GM12892 (cell line): ENCODE data around the gene CEP41. TPM values are rescaled to one million over a fixed set of nuclear protein-coding genes. Genes with fewer than 3 reads are reported as not detected.

Source experiments
- DNase-seq: peaks from one replicate; pipeline ENCODE4 v3.0.0; 2011; ENCODE audit not compliant: insufficient read length
- FAIRE-seq: peaks from 2 replicates; lab custom pipeline; 2011; peaks lifted over from hg19 to GRCh38; lab: Jason Lieb, UNC
- POLR2A ChIP-seq: IDR thresholded peaks from 2 replicates; pipeline ENCODE4 v1.6.1; 2011; ENCODE audit warnings: low read depth, low read length, control low read depth
- POLR2AphosphoS5 ChIP-seq: IDR thresholded peaks from 2 replicates; pipeline ENCODE4 v1.6.1; 2011; ENCODE audit warnings: low read depth, low read length, control low read depth
- TAF1 ChIP-seq: IDR thresholded peaks from 2 replicates; pipeline ENCODE4 v1.6.1; 2011; ENCODE audit warnings: low read depth, mild to moderate bottlenecking, control low read depth, low read length, borderline replicate concordance
- polyA plus RNA-seq: library from polyadenylated mRNA; unstranded; fragments of >200 nt; gene quantifications from one replicate; pipeline ENCODE4 v1.2.1, GENCODE V29; 2012; ENCODE audit warnings: missing spikeins, inconsistent platforms; ENCODE audit not compliant: missing spikeins

CEP41 gene
- 13.3 TPM for polyA plus RNA-seq

GRCh38 chr7:130440527-130441365 is at the start of gene CEP41:
Gene CEP41, minus strand, starts transcription at chr7:130441016. Its CDS starts 50 bp downstream, at chr7:130440966.
- TF ChIP-seq POLR2A, result peak; percentile 54; the same call in 1 of the 2 replicates
- TF ChIP-seq TAF1, result no peak
- TF ChIP-seq POLR2AphosphoS5, result peak; percentile 39; the same call in 1 of the 2 replicates
- FAIRE-seq, result peak; percentile 94
- DNase-seq, result peak; percentile 93

DNA sequence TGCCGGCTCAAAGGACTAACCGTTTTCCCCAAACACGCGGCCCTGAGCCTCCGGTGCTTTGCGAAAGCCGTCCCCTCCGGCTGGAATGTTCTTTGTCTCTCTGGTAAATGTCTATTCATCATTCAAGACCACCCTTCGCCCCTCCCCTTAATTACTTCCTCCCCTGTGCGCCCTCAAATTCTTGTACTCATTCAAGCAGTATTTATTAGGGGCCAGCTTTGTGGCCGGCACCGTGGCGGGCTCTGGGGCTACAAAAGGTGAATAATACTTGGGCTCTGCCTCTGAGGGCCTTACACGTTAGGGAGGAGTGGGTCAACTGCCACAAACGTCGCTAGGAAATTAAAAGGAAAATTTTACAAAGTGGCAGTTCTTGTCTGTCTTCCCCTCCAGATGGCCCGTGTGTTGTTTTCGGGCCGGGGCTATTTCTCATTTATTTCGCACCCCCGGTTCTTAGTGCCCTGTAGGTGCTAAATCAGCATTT is 49.5 kb upstream of the CEP41 start:
- no peak for TF ChIP-seq POLR2A
- DNase-seq (no peak), FAIRE-seq (no peak)

GRCh38 chr7:130489140-130489983 is 48.5 kb upstream of the CEP41 start:
- TF ChIP-seq POLR2AphosphoS5, result no peak
- TF ChIP-seq TAF1, result no peak
- no peak for TF ChIP-seq POLR2A
- DNase-seq (no peak), FAIRE-seq (no peak)

DNA sequence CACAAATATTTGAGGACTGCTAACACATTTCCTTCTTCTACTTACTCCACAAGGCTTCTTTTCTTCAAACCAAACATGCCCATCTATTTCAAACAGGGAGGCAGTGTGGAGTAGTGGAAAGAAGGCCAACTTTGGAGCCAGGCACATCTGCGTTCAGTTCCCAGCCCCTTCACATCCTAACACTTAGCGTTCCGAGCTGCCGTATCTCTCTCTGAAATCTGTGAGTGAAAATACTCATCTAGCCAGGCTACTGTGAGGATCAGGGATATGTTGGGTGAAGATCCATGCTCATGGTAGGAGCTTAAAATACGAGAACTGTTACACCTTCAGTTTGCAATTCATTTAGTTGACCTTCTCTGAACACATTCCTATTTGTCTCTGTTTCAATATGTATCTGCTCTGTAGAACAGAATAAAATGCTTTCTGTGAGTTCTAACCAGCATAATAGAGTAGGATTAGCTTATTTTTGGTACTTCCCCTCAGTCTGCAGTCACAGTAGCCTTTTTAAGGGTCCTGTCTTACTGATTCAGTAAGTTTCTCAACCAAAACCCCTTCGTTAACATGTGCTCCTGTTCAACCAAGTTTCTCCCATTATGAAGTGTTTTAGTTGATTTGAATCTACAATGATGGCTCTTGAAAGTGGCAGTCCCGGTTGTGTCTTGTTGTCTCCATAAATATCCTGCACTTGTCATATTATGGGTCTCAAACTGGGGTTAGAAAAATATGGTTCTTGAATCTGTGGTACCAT is 47.8 kb upstream of the CEP41 start:
- FAIRE-seq, result no peak
- DNase-seq, result no peak
- TF ChIP-seq TAF1 (no peak), POLR2A (no peak), POLR2AphosphoS5 (no peak)

- TF ChIP-seq POLR2A (no peak), POLR2AphosphoS5 (no peak), TAF1 (no peak)
- FAIRE-seq, result no peak
- no peak for DNase-seq
Observed at GRCh38 chr7:130486954-130487436, 46.2 kb upstream of the CEP41 start.

GRCh38 chr7:130486114-130486953 is 45.5 kb upstream of the CEP41 start:
- FAIRE-seq (peak; percentile 50), DNase-seq (peak; percentile 41)
- TF ChIP-seq POLR2A (no peak), POLR2AphosphoS5 (no peak), TAF1 (no peak)

DNA sequence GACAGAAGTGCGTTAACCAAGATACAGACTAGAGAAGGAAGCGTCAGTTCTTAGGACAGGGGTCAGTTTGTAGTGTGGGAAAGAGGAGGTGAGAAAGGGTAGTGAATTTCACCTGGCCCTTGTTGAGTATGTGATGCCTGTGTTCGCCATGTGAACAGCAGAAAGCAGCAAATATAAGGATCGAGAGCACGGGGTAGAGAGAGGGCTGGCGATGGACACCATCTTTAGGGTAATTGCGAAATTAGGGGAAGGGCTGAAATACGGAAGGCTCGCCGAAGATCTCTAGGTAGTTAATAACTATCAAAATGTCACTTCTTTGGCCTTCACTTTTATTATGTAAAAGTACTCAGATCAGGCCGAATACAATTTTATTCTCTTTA is 44.9 kb upstream of the CEP41 start:
- no peak for TF ChIP-seq POLR2A
- TF ChIP-seq POLR2AphosphoS5, result no peak
- TF ChIP-seq TAF1, result no peak
- DNase-seq (no peak), FAIRE-seq (no peak)

DNA sequence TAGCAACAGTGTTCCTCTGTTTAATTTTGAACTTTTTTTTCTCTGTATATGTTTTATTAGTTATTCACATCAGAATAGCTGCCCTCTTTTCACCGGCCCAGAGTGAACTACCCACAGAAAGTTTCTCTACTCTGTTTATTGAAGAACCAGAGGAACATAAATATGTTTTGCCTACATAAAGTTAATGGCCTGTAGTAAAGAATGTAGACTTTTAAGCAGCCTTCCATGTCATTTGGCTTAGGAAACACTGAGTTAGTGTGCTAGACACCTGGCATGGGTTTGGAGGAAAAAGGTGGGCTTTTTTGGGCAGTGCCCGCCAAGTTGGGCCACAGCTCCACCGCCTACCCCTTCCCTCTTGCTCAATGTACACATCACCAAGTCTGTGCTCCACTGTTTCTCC is 42.2 kb upstream of the CEP41 start:
- FAIRE-seq, result no peak
- TF ChIP-seq POLR2A (no peak), POLR2AphosphoS5 (no peak), TAF1 (no peak)

DNA sequence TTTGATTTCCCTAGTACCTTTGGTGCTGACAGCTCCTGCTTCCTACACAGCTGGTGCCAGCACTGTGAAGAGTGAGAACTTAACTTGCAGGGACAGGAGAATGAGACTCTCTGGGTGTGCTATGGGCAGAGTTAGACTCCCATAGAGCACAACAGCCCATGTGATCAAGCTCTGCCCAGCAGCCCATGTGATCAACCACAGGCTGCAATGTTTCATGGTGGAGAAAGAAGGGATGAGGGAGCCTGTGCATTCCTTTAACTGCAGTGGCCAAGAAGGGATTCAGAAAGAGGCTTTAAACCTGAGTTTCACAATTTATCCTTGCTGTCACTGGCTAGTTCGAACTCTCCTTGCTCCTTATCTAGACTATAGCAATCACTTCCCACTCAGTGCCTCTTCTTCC is 41.1 kb upstream of the CEP41 start:
- DNase-seq, result no peak
- no peak for FAIRE-seq
- TF ChIP-seq TAF1 (no peak), POLR2A (no peak), POLR2AphosphoS5 (no peak)

More for the DNA sequence above, 42.2 kb upstream of the CEP41 start:
- DNase-seq, result no peak

- no peak for TF ChIP-seq TAF1
- no peak for TF ChIP-seq POLR2A
- no peak for TF ChIP-seq POLR2AphosphoS5
- DNase-seq, result no peak
- FAIRE-seq, result no peak
Observed at GRCh38 chr7:130479716-130480400, 39.0 kb upstream of the CEP41 start.

GRCh38 chr7:130478991-130479390 is 38.2 kb upstream of the CEP41 start:
- TF ChIP-seq TAF1 (no peak), POLR2A (no peak), POLR2AphosphoS5 (no peak)
- DNase-seq (no peak), FAIRE-seq (no peak)
